ENCODE results near the gene SFRP5. TPM values are rescaled to one million over a fixed set of nuclear protein-coding genes. Genes with fewer than 3 reads are reported as not detected.
A peak's percentile ranks its signal among the peaks of the same experiment; 100 is the strongest.

Gene SFRP5
- not detected in 2 replicates for total RNA-seq

GRCh38 chr10:97771913-97772823 lies at the start of gene SFRP5:
Gene SFRP5 (minus strand): TSS chr10:97771999. CDS start chr10:97771833, 166 bp downstream.
- Mint-ChIP-seq H3K27me3 (peaks cover 38% of the 10 kb centered on the region), H3K4me1 (peaks cover 15% of the 10 kb centered on the region), H3K4me3 (peak within 1 kb of the TSS; percentile 8), H3K36me3 (ENCODE audit: low read depth) (peaks cover 2% of the 10 kb centered on the region), H3K27ac (no peak within 1 kb of the TSS), H3K9me3 (no peaks in the 10 kb centered on the region)
- intact Hi-C loops (cut with micrococcal nuclease) = no loop called here
- no peak for ATAC-seq (ENCODE audit: low read depth)
- ChIA-PET POLR2A (no interaction called here), CTCF (no interaction called here)
- TF ChIP-seq CTCF (IDR thresholded peaks at IDR 0.05) = no peak
- DNase-seq = no peak

- ChIA-PET POLR2A (no interaction called here), CTCF (no interaction called here)
- intact Hi-C loops (cut with micrococcal nuclease) = no loop called here
- H3K9me3 Mint-ChIP-seq = no peaks in the 10 kb centered on the region
- DNase-seq (no peak), ATAC-seq (ENCODE audit: low read depth) (no peak)
- H3K36me3 Mint-ChIP-seq (ENCODE audit: low read depth) = no peaks in the 10 kb centered on the region
- H3K4me3 Mint-ChIP-seq = no peak overlapping the region
- H3K27ac Mint-ChIP-seq = no peak overlapping the region
- peaks cover 14% of the 10 kb centered on the region for H3K27me3 Mint-ChIP-seq
- H3K4me1 Mint-ChIP-seq = no peaks in the 10 kb centered on the region
- no peak for TF ChIP-seq CTCF (IDR thresholded peaks at IDR 0.05)
Observed at GRCh38 chr10:97820096-97820704, 48.4 kb upstream of the SFRP5 start.

- Mint-ChIP-seq H3K4me1 (no peaks in the 10 kb centered on the region), H3K9me3 (no peaks in the 10 kb centered on the region), H3K36me3 (ENCODE audit: low read depth) (no peaks in the 10 kb centered on the region), H3K27ac (no peak overlapping the region), H3K27me3 (peaks cover 22% of the 10 kb centered on the region), H3K4me3 (no peak overlapping the region)
- intact Hi-C loops (cut with micrococcal nuclease) = no loop called here
- ChIA-PET CTCF (no interaction called here), POLR2A (no interaction called here)
- no peak for TF ChIP-seq CTCF (IDR thresholded peaks at IDR 0.05)
- no peak for ATAC-seq (ENCODE audit: low read depth)
- no peak for DNase-seq
Observed at GRCh38 chr10:97818572-97818971, 46.8 kb upstream of the SFRP5 start.

- Mint-ChIP-seq H3K27ac (no peak overlapping the region), H3K4me3 (no peak overlapping the region), H3K9me3 (no peaks in the 10 kb centered on the region), H3K36me3 (ENCODE audit: low read depth) (no peaks in the 10 kb centered on the region), H3K27me3 (peaks cover 22% of the 10 kb centered on the region), H3K4me1 (no peaks in the 10 kb centered on the region)
- ChIA-PET POLR2A (no interaction called here), CTCF (no interaction called here)
- ATAC-seq (ENCODE audit: low read depth) (no peak), DNase-seq (no peak)
- no peak for TF ChIP-seq CTCF (IDR thresholded peaks at IDR 0.05)
- intact Hi-C loops (cut with micrococcal nuclease) = no loop called here
Observed at GRCh38 chr10:97816609-97817008, 44.8 kb upstream of the SFRP5 start.

GRCh38 chr10:97814996-97815395 lies 43.2 kb upstream of the SFRP5 start:
- intact Hi-C loops (cut with micrococcal nuclease) = no loop called here
- H3K4me3 Mint-ChIP-seq = no peak overlapping the region
- POLR2A ChIA-PET = no interaction called here
- CTCF ChIA-PET = no interaction called here
- peaks cover 23% of the 10 kb centered on the region for H3K27me3 Mint-ChIP-seq
- no peak overlapping the region for H3K27ac Mint-ChIP-seq
- H3K9me3 Mint-ChIP-seq = no peaks in the 10 kb centered on the region
- ATAC-seq (ENCODE audit: low read depth) (no peak), DNase-seq (no peak)
- no peak for TF ChIP-seq CTCF (IDR thresholded peaks at IDR 0.05)
- no peaks in the 10 kb centered on the region for H3K36me3 Mint-ChIP-seq (ENCODE audit: low read depth)
- H3K4me1 Mint-ChIP-seq = no peaks in the 10 kb centered on the region

Measured in activated B cell treated with CpG ODN at 0.5 μM for 24 hours (primary cell).